Pancreas (tissue), 10 donors: ENCODE data around the gene NRM. TPM values are rescaled to one million over a fixed set of nuclear protein-coding genes. Genes with fewer than 3 reads are reported as not detected.

Experiments used
- ATAC-seq, 4 donors: fragments of 200-7000 bp; cut with Tn5 transposase; one replicate each; pipeline versions ENCODE4 v1.8.0 to v1.9.1; 2020; ENCODE audit warnings: mild to moderate bottlenecking in 4 of 4, moderate library complexity in 4 of 4
- DNase-seq, 6 donors: peaks; one replicate each; pipeline ENCODE4 v3.0.0-alpha.2; 2020
- FAIRE-seq: peaks from 2 replicates; lab custom pipeline; 2012; peaks lifted over from hg19 to GRCh38; lab: Jason Lieb, UNC
- H3K27ac ChIP-seq, 4 donors: fragments of 200-600 bp; sonication (generic); 1 replicate in 3 of 4; 2 replicates in 1 of 4; pipeline versions ENCODE4 v1.5.0 to v1.8.0; 2020
- H3K27me3 ChIP-seq, 4 donors: fragments of 200-600 bp; one replicate each; pipeline ENCODE4 v1.8.0; 2021
- H3K36me3 ChIP-seq, 3 donors: fragments of 200-600 bp; sonication (generic) in 1 of 3; one replicate each; pipeline versions ENCODE4 v1.5.0 to v1.8.0; 2020 to 2021
- H3K4me1 ChIP-seq, 3 donors: fragments of 200-600 bp; one replicate each; pipeline ENCODE4 v1.8.0; 2021
- H3K4me3 ChIP-seq, 4 donors: fragments of 200-600 bp; sonication (generic) in 2 of 4; one replicate each; pipeline versions ENCODE4 v1.5.0 to v1.8.0; 2020 to 2021
- H3K9me3 ChIP-seq, 4 donors: fragments of 200-600 bp; one replicate each; pipeline ENCODE4 v1.8.0; 2021
- WGBS, 2 donors: extraction: QIAGEN DNeasy Blood & Tissue Kit; methylation state at CpG; one replicate each; pipeline ENCODE4 v1.1.7; 2013; 5-methylcytosine and 5-hydroxymethylcytosine counted together
- intact Hi-C, 3 donors: fragments of 100-400 bp; cut with DNase I; formaldehyde crosslinking; loops; one replicate each; pipeline versions ENCODE4 v1.11.1 to v1.14.2; 2022
- polyA plus RNA-seq, 2 donors: library from polyadenylated mRNA; stranded (reverse); fragments of 200-250 nt; gene quantifications; one replicate each; pipeline ENCODE4 v1.2.3, GENCODE V29; 2013
- total RNA-seq, 6 donors: library from RNA; stranded (reverse); fragmentation: NEBNext Ultra II Directional in 4 of 6; extraction: Animal tissue kit (Norgen Biotek cat#: 25700) in 4 of 6; gene quantifications; one replicate each; pipeline versions ENCODE4 v1.2.1 to v1.2.4, GENCODE V29; 2021 to 2023
- TF ChIP-seq, protein P1 (sequence below), 4 donors: fragments of 200-600 bp; sonication (generic) in 3 of 4; IDR thresholded peaks; one replicate each; pipeline versions ENCODE4 v1.5.0 to v1.8.0; 2021; ENCODE audit warnings: antibody characterized with exemption in 4 of 4
- donor health status: healthy with polysubstance abuse.
- donor health status: DM: no; HTN: no; CAD: no; lungs with moderate emphysema.
- donor health status: DM: no; HTN: no; CAD: no.
- donor health status: control.
- donor health status: control.
- donor health status: Bipolar disorder and iron deficiency.
- donor health status: DM: yes; HTN: yes; CAD: no.
- donor health status: DM: no; HTN: no; CAD: no.
- donor health status: DM: no; HTN: no; CAD: no.
- donor health status: DM: yes; HTN: yes; CAD: no.

NRM gene
- total and polyA plus RNA-seq, 8 donors = 3.3 to 23.6 (median 5.7) TPM

DNA sequence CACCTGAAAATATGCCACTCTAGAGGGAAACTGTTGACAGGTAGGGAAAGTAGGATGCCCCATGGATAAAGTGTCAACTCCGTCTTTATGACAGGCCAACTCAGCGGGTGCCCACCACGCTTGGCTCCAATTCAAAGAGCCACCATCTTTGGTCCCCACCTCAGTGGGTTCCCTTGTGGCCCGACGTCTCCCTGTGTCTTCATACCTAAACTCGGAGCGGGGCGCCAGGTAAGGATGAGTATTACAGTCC lies 26.0 kb upstream of the NRM start:
- no peak for FAIRE-seq
- 1 to 2% methylated on average over 8 of the region's 8 CpGs for WGBS, 2 donors
- TF ChIP-seq, protein P1, sequence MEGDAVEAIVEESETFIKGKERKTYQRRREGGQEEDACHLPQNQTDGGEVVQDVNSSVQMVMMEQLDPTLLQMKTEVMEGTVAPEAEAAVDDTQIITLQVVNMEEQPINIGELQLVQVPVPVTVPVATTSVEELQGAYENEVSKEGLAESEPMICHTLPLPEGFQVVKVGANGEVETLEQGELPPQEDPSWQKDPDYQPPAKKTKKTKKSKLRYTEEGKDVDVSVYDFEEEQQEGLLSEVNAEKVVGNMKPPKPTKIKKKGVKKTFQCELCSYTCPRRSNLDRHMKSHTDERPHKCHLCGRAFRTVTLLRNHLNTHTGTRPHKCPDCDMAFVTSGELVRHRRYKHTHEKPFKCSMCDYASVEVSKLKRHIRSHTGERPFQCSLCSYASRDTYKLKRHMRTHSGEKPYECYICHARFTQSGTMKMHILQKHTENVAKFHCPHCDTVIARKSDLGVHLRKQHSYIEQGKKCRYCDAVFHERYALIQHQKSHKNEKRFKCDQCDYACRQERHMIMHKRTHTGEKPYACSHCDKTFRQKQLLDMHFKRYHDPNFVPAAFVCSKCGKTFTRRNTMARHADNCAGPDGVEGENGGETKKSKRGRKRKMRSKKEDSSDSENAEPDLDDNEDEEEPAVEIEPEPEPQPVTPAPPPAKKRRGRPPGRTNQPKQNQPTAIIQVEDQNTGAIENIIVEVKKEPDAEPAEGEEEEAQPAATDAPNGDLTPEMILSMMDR (IDR thresholded peaks at IDR 0.05) = no peak

GRCh38 chr6:30714263-30714662 lies 23.5 kb upstream of the NRM start:
- FAIRE-seq (no peak), ATAC-seq (no peak), DNase-seq (no peak)
- intact Hi-C loops = no loop called here
- Histone ChIP-seq H3K27me3 (no peaks in the 10 kb centered on the region), H3K4me1 (peaks cover 1 to 8% (median 2%) of the 10 kb centered on the region in 3 donors), H3K9me3 (no peaks in the 10 kb centered on the region), H3K27ac (no peak overlapping the region), H3K4me3 (no peak overlapping the region), H3K36me3 (peaks cover 0 to 23% (median 5%) of the 10 kb centered on the region in 3 donors)
- TF ChIP-seq, protein P1 (IDR thresholded peaks at IDR 0.05) = no peak
- WGBS, 2 donors = 89 to 96% methylated on average over 1 of the region's 1 CpG

More for the DNA sequence above, 26.0 kb upstream of the NRM start:
- peaks cover 8% of the 10 kb centered on the region in 3 donors for H3K4me1 ChIP-seq
- H3K9me3 ChIP-seq = no peaks in the 10 kb centered on the region
- H3K36me3 ChIP-seq = peaks cover 0 to 17% (median 5%) of the 10 kb centered on the region in 3 donors
- intact Hi-C loops = no loop called here
- no peak for DNase-seq
- no peaks in the 10 kb centered on the region for H3K27me3 ChIP-seq
- no peak for ATAC-seq
- peak overlapping the region; percentile 49 to 67 (median 64) for H3K4me3 ChIP-seq
- H3K27ac ChIP-seq = peak overlapping the region; percentile 84 to 89 (median 88)

DNA sequence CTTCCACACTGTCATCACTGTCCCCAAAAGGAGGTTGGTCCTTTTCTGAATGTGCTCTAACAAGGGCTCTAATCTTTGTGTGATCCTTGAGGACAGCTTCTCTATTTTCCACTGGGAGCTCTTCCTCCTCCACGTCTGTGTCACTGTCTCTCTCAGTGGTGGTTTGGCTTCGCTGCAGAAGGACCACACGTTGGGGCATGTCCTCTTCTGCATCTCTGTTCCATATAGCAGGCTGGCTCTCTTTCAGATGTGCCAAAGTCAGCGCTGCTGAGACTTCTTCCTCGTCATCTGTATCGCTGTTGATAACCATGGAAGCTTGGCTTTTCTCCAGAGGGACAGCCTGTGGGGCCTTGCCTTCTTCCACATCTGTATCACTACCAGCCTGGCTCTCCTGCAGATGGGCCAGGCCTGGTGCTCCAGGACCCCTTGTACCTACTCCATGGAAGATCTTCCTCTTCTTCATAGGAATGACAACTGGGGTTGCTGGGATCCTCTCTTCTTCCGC lies 21.7 kb upstream of the NRM start:
- Histone ChIP-seq H3K27ac (no peak overlapping the region), H3K27me3 (no peaks in the 10 kb centered on the region), H3K4me1 (peaks cover 0 to 5% (median 1%) of the 10 kb centered on the region in 3 donors), H3K9me3 (no peaks in the 10 kb centered on the region), H3K36me3 (peaks cover 0 to 23% (median 5%) of the 10 kb centered on the region in 3 donors), H3K4me3 (no peak overlapping the region)
- TF ChIP-seq, protein P1 (IDR thresholded peaks at IDR 0.05) = no peak
- WGBS, 2 donors = 77 to 85% methylated on average over 7 of the region's 7 CpGs
- intact Hi-C loops = no loop called here
- DNase-seq = no peak
- no peak for ATAC-seq
- no peak for FAIRE-seq

DNA sequence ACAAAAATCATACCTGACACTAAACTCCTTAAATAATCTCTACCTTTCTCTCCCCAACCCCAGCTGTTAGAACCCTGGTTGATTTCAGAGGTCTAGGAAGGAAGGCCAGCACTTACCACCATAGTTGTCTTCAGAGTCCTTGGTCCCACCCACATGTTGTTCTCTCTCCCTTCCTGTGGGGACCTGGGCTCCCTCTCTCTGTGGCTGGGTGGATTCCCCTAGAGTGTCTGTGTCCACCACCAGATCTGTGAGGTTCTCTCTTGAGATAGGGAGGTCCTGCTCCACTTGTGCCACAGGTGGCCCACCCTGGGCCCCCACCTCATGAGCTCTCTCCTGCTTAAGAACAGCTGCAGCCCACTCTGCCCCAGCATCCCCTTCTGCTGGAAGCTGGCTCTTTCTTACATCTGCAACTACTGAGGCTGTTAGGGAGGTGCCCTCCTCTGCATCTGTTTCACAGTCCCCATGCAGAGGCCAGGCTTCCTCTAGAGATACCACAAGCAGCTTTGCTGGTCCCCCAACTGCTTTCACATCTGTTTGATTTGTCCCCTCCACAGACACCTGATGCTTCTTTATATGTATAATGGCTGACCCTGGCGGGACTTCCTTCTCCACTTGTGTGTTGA lies 21.1 kb upstream of the NRM start:
- no peak overlapping the region for H3K27ac ChIP-seq
- no peaks in the 10 kb centered on the region for H3K27me3 ChIP-seq
- FAIRE-seq (no peak), ATAC-seq (no peak), DNase-seq (no peak)
- H3K4me1 ChIP-seq = peaks cover 0 to 11% (median 5%) of the 10 kb centered on the region in 3 donors
- TF ChIP-seq, protein P1 (IDR thresholded peaks at IDR 0.05) = no peak
- no peaks in the 10 kb centered on the region for H3K9me3 ChIP-seq
- H3K36me3 ChIP-seq = peaks cover 0 to 23% (median 5%) of the 10 kb centered on the region in 3 donors
- intact Hi-C loops = no loop called here
- 81 to 88% methylated on average over 1 of the region's 1 CpG for WGBS, 2 donors
- no peak overlapping the region for H3K4me3 ChIP-seq
